Thyroid gland (tissue), 4 donors: ENCODE results near the gene PKN1.

ENCODE experiments used
- CTCF ChIP-seq, 6 experiments: fragments of 200-600 bp in 3 of 6; fragments of 450-650 bp in 3 of 6; sonication (generic) in 3 of 6; IDR thresholded peaks; one replicate each; pipeline ENCODE4 v1.5.1; 2016 to 2019; ENCODE audit warnings: antibody characterized with exemption in 6 of 6, mild to moderate bottlenecking in 2 of 6, inconsistent platforms in 1 of 6, moderate library complexity in 1 of 6
- POLR2A ChIP-seq, 2 donors: fragments of 450-650 bp; IDR thresholded peaks; one replicate each; pipeline ENCODE4 v1.6.1; 2017; ENCODE audit warnings: antibody characterized with exemption in 2 of 2, mild to moderate bottlenecking in 2 of 2, moderate library complexity in 1 of 2

DNA sequence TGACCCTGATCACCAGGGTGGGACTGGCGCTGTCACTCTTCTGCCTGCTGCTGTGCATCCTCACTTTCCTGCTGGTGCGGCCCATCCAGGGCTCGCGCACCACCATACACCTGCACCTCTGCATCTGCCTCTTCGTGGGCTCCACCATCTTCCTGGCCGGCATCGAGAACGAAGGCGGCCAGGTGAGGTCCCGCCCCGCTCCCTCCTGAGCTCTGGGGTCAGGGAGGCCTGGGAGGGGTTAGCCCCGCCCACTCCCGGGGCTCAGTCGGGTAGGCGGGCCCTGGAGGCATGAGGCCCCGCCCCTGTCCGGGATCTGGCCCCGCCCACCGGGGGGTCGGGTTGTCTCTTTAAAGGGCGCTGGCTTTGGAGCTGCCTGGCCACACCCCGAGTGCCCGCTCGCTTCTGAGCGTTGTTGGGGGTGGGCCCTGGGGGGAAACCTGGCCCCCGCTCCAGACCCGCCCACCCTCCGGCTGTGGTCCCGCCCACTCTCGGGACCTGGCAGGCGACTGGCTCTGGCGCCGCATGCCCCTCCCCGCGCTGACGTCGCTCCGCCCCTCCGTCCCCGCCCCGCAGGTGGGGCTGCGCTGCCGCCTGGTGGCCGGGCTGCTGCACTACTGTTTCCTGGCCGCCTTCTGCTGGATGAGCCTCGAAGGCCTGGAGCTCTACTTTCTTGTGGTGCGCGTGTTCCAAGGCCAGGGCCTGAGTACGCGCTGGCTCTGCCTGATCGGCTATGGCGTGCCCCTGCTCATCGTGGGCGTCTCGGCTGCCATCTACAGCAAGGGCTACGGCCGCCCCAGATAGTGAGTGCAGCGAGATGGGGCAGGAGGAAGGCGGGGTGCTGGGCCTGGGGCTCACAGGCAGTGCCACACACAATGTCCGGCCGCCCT is 27.1 kb upstream of the PKN1 start:
- TF ChIP-seq CTCF (IDR thresholded peaks at IDR 0.05): peak; percentile 46 to 89 (median 84)
- no peak for TF ChIP-seq POLR2A (IDR thresholded peaks at IDR 0.05)
